Measurements from ENCODE around the gene NUDT1.

- no peak for TF ChIP-seq CTCF (IDR thresholded peaks at IDR 0.05)
- TF ChIP-seq TCF7L2 (IDR thresholded peaks at IDR 0.05; ENCODE audit: low read depth, low read length) = no peak
- no peak for TF ChIP-seq REST (IDR thresholded peaks at IDR 0.05; ENCODE audit: insufficient read depth in 1 of 2, low read depth in 2 of 2, low read length in 1 of 2)
- no peak for TF ChIP-seq POLR2AphosphoS5 (IDR thresholded peaks at IDR 0.05; ENCODE audit: low read depth, low read length)
- no peak for TF ChIP-seq SIN3A (IDR thresholded peaks at IDR 0.05; ENCODE audit: borderline replicate concordance, insufficient read depth, low read depth, low read length)
These were observed 44.4 kb upstream of the NUDT1 start for GRCh38 chr7:2197436-2198155.
